DND-41 (cell line): ENCODE data around the gene NPDC1.

Source experiments
- CTCF ChIP-seq: IDR thresholded peaks from 2 replicates; pipeline ENCODE4 v1.5.1; 2012; ENCODE audit warnings: borderline replicate concordance, low read length, moderate library complexity, mild to moderate bottlenecking; ENCODE audit not compliant: poor library complexity, severe bottlenecking; ENCODE audit errors: extremely low read depth
- EZH2 ChIP-seq: IDR thresholded peaks from 3 replicates; pipeline ENCODE4 v1.6.1; 2012; ENCODE audit warnings: borderline replicate concordance, low read depth, mild to moderate bottlenecking, moderate library complexity, low read length, inconsistent platforms; ENCODE audit not compliant: severe bottlenecking

- TF ChIP-seq CTCF (no peak), EZH2 (no peak)
These were observed 20.4 kb downstream of the NPDC1 start for GRCh38 chr9:137025517-137025966.
